Parathyroid adenoma (tissue), 2 donors: Measurements from ENCODE around the gene RBMS3.

Source experiments
- H2AFZ ChIP-seq: fragments of 300-600 bp; sonication (generic); one replicate; pipeline ENCODE4 v1.7.0; 2017; ENCODE audit warnings: antibody characterized with exemption, mild to moderate bottlenecking
- H3K27ac ChIP-seq: fragments of 300-600 bp; sonication (generic); one replicate; pipeline ENCODE4 v1.7.0; 2017
- H3K27me3 ChIP-seq: fragments of 300-600 bp; sonication (generic); one replicate; pipeline ENCODE4 v1.7.0; 2017; ENCODE audit warnings: low read length; ENCODE audit not compliant: control insufficient read depth, insufficient read depth
- H3K36me3 ChIP-seq: fragments of 300-600 bp; sonication (generic); one replicate; pipeline ENCODE4 v1.7.0; 2017; ENCODE audit warnings: low read length; ENCODE audit not compliant: control insufficient read depth, insufficient read depth
- H3K4me1 ChIP-seq: fragments of 300-600 bp; sonication (generic); one replicate; pipeline ENCODE4 v1.7.0; 2017; ENCODE audit warnings: control low read depth
- H3K4me2 ChIP-seq: fragments of 300-600 bp; sonication (generic); one replicate; pipeline ENCODE4 v1.7.0; 2017; ENCODE audit warnings: low read length
- H3K4me3 ChIP-seq: fragments of 300-600 bp; sonication (generic); one replicate; pipeline ENCODE4 v1.7.0; 2017; ENCODE audit warnings: low read depth, low read length
- H3K79me2 ChIP-seq: fragments of 300-600 bp; sonication (generic); one replicate; pipeline ENCODE4 v1.7.0; 2017; ENCODE audit warnings: control low read depth
- H3K9ac ChIP-seq: fragments of 300-600 bp; sonication (generic); one replicate; pipeline ENCODE4 v1.7.0; 2017; ENCODE audit warnings: mild to moderate bottlenecking
- H3K9me3 ChIP-seq: fragments of 300-600 bp; sonication (generic); one replicate; pipeline ENCODE4 v1.7.0; 2017; ENCODE audit warnings: low read length; ENCODE audit not compliant: control insufficient read depth
- TF ChIP-seq, protein P1 (sequence below): fragments of 300-600 bp; sonication (generic); IDR thresholded peaks from one replicate; pipeline ENCODE4 v1.7.0; 2017; ENCODE audit warnings: antibody characterized with exemption, mild to moderate bottlenecking
- donor health status: primary hyperparathyroidism.

Gene RBMS3

DNA sequence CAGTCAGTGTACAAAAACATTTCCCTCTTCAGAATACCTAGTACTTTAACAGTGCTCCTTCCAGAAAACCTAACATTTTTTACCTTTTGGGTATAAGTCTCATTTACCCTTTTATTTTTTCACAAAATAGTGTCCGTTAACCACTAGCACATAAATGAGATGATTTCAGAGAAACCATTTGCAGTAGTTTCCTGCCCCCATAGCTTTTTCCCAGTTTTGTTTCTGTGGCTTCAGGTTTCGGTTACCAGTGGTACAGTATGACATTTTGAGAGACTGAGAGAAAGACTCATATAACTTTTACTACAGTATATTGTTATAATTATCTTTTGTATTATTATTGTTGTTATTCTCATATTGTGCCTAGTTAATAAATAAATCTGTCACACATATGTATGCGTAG lies 6.2 kb upstream of the RBMS3 start:
- Histone ChIP-seq H3K4me1 (peaks cover 3% of the 10 kb centered on the region), H2AFZ (no peak overlapping the region), H3K4me3 (no peak overlapping the region), H3K36me3 (no peaks in the 10 kb centered on the region), H3K9ac (no peak overlapping the region), H3K27me3 (no peaks in the 10 kb centered on the region), H3K27ac (no peak overlapping the region), H3K79me2 (no peaks in the 10 kb centered on the region), H3K9me3 (no peaks in the 10 kb centered on the region), H3K4me2 (no peak overlapping the region)
- TF ChIP-seq, protein P1, sequence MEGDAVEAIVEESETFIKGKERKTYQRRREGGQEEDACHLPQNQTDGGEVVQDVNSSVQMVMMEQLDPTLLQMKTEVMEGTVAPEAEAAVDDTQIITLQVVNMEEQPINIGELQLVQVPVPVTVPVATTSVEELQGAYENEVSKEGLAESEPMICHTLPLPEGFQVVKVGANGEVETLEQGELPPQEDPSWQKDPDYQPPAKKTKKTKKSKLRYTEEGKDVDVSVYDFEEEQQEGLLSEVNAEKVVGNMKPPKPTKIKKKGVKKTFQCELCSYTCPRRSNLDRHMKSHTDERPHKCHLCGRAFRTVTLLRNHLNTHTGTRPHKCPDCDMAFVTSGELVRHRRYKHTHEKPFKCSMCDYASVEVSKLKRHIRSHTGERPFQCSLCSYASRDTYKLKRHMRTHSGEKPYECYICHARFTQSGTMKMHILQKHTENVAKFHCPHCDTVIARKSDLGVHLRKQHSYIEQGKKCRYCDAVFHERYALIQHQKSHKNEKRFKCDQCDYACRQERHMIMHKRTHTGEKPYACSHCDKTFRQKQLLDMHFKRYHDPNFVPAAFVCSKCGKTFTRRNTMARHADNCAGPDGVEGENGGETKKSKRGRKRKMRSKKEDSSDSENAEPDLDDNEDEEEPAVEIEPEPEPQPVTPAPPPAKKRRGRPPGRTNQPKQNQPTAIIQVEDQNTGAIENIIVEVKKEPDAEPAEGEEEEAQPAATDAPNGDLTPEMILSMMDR: no peak

DNA sequence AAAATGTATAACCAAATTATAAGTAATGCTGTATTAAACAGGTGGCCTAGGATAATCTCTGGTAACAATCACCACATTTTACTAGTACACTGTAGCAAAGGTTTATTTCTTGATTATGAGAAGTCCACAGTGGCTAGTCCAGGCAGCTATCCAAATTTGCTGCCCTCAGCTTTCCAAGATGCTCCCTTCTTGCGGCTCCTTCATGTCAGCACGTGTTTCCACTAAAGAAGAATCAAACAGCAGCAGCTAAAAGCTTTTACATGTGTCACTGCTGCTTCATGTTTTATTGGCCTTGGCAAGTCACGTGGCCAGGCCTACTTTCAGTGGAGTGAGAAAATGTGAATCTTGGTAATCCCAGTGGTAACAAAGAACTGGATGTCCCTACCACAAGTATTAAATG lies 5.6 kb upstream of the RBMS3 start:
- H3K27ac ChIP-seq: no peak overlapping the region

DNA sequence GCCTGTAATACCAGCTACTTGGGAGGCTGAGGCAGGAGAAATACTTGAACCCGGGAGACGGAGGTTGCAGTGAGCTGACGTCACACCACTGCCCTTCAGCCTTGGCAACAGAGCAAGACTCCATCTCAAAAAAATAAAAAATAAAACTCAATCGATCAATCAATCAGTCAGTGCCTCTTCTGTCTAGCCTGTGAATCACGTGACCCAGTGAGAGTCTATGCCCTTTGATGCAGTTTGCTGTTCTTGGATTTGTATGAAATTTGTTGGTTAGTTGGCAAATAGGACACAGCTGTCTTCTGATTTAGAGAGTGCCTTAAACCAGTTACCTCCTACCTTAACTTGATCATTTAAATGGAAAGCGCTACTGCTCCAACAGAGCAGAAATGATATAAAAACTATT lies 3.6 kb upstream of the RBMS3 start:
- peaks cover 2% of the 10 kb centered on the region for H3K36me3 ChIP-seq
- H3K9me3 ChIP-seq: no peaks in the 10 kb centered on the region
- H3K4me2 ChIP-seq: no peak overlapping the region
- peaks cover 6% of the 10 kb centered on the region for H3K4me1 ChIP-seq
- H3K27me3 ChIP-seq: no peaks in the 10 kb centered on the region
- H3K4me3 ChIP-seq: no peak overlapping the region
- no peak overlapping the region for H2AFZ ChIP-seq
- TF ChIP-seq, protein P1: no peak
- H3K27ac ChIP-seq: no peak overlapping the region
- H3K79me2 ChIP-seq: no peaks in the 10 kb centered on the region
- H3K9ac ChIP-seq: no peak overlapping the region

More for the DNA sequence above, 5.6 kb upstream of the RBMS3 start:
- Histone ChIP-seq H3K4me3 (no peak overlapping the region), H3K36me3 (no peaks in the 10 kb centered on the region), H3K9ac (no peak overlapping the region), H3K4me1 (peaks cover 6% of the 10 kb centered on the region), H3K4me2 (no peak overlapping the region), H3K27me3 (no peaks in the 10 kb centered on the region), H2AFZ (peak overlapping the region; percentile 8), H3K79me2 (no peaks in the 10 kb centered on the region), H3K9me3 (no peaks in the 10 kb centered on the region)
- TF ChIP-seq, protein P1: no peak

DNA sequence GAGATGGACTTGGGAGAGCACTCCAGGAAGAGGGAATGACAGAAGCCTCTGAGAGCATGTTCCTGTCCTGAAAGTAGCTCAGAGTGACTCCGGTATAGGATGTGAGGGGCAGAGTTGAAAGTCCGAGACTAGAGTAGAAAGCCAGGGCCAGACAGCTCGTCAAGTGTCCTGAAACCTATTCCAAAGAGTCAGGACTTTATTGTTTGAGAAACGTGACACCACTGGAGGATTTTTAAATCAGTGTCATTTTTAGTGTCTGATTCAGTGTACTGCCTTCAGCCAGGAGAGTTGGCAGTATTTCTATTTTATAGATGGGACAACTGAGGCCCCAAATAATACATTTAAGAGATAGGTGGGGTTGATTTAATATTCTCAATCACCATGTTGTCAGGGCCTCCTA lies 1.6 kb upstream of the RBMS3 start:
- Histone ChIP-seq H3K9me3 (no peaks in the 10 kb centered on the region), H3K36me3 (peaks cover 2% of the 10 kb centered on the region), H2AFZ (peak overlapping the region; percentile 61), H3K27ac (peak overlapping the region; percentile 2), H3K9ac (no peak overlapping the region), H3K27me3 (no peaks in the 10 kb centered on the region), H3K4me1 (peaks cover 6% of the 10 kb centered on the region), H3K4me2 (peak overlapping the region; percentile 84), H3K4me3 (no peak overlapping the region), H3K79me2 (no peaks in the 10 kb centered on the region)
- TF ChIP-seq, protein P1: no peak

DNA sequence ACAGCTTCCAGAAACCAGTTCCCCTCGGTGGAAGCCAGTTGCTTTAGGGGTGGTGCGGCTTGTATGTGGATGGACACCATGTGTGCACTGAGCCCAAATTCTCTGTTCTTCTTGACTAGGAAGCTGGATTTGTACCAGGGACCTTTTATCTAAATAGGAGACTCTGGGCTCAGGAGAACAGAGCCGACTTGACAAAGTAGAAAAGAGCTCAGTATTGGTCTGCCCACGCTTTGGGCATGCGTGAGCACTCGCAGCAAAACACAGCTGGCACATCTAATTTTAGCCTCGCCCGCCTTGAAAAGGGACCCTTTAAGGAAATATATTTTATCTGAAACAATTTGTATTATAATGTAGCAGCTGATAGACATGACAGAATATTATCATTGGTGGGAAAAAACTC lies 1.1 kb upstream of the RBMS3 start:
- peaks cover 2% of the 10 kb centered on the region for H3K36me3 ChIP-seq
- H3K4me3 ChIP-seq: no peak overlapping the region
- H3K4me1 ChIP-seq: peaks cover 6% of the 10 kb centered on the region
- H3K79me2 ChIP-seq: no peaks in the 10 kb centered on the region
- no peaks in the 10 kb centered on the region for H3K9me3 ChIP-seq
- no peak overlapping the region for H3K9ac ChIP-seq
- TF ChIP-seq, protein P1: no peak
- H2AFZ ChIP-seq: peak overlapping the region; percentile 61
- H3K27me3 ChIP-seq: no peaks in the 10 kb centered on the region
- H3K4me2 ChIP-seq: peak overlapping the region; percentile 84
- no peak overlapping the region for H3K27ac ChIP-seq
